HEK293T (cell line): ENCODE measurements around the gene KIAA1217.

Experiments used
- ARNT ChIP-seq: fragments of 450-650 bp; IDR thresholded peaks from 2 replicates; pipeline ENCODE4 v1.6.1; 2017; ENCODE audit warnings: mild to moderate bottlenecking
- BHLHE40 ChIP-seq: fragments of 450-650 bp; IDR thresholded peaks from 2 replicates; pipeline ENCODE4 v1.6.1; 2016; ENCODE audit warnings: mild to moderate bottlenecking, moderate library complexity, borderline replicate concordance
- CTBP1 ChIP-seq: fragments of 450-650 bp; IDR thresholded peaks from 2 replicates; pipeline ENCODE4 v1.6.1; 2016; ENCODE audit warnings: borderline replicate concordance
- ELF4 ChIP-seq: fragments of 450-650 bp; IDR thresholded peaks from 2 replicates; pipeline ENCODE4 v1.6.1; 2017; ENCODE audit warnings: antibody characterized with exemption
- FOXA1 ChIP-seq: fragments of 450-650 bp; IDR thresholded peaks from 2 replicates; pipeline ENCODE4 v1.6.1; 2016; ENCODE audit warnings: mild to moderate bottlenecking
- FOXK2 ChIP-seq: fragments of 450-650 bp; IDR thresholded peaks from 2 replicates; pipeline ENCODE4 v1.6.1; 2016; ENCODE audit warnings: mild to moderate bottlenecking
- L3MBTL2 ChIP-seq: fragments of 450-650 bp; conservative IDR thresholded peaks from 2 replicates; pipeline ENCODE4 v1.6.1; 2016; ENCODE audit warnings: mild to moderate bottlenecking
- LEF1 ChIP-seq: fragments of 450-650 bp; IDR thresholded peaks from 2 replicates; pipeline ENCODE4 v1.6.1; 2017; ENCODE audit warnings: mild to moderate bottlenecking, borderline replicate concordance
- NFRKB ChIP-seq: fragments of 450-650 bp; IDR thresholded peaks from 2 replicates; pipeline ENCODE4 v1.6.1; 2016; ENCODE audit warnings: mild to moderate bottlenecking, moderate library complexity
- SP1 ChIP-seq: fragments of 450-650 bp; IDR thresholded peaks from 2 replicates; pipeline ENCODE4 v1.6.1; 2017
- SUZ12 ChIP-seq: fragments of 450-650 bp; IDR thresholded peaks from 2 replicates; pipeline ENCODE4 v1.6.1; 2016; ENCODE audit warnings: mild to moderate bottlenecking

DNA sequence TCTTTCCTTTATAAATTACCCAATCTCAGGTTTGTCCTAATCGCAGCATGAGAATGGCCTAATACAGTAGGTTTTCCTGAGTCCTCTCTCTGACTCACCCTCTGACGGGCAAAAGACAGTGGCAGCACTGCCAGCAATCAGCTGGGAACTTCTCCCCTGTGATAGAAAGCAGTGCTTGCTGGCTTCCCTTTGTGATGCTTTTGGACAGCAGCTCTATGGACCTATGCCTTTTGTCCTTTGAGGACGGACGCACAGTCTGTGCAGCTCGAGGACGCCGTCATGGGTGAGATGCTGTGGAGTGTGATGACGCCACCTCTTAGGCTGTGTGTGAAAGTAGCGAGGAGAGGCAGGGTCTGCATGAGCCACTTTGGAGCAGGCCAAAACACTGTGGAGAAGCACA, 68.8 kb downstream of the KIAA1217 start:
- no peak for TF ChIP-seq BHLHE40
- no peak for TF ChIP-seq FOXK2
- TF ChIP-seq FOXA1: no peak
- TF ChIP-seq SP1: no peak
- TF ChIP-seq ARNT: no peak
- no peak for TF ChIP-seq ELF4
- no peak for TF ChIP-seq NFRKB
- TF ChIP-seq SUZ12: no peak
- TF ChIP-seq L3MBTL2: no peak
- no peak for TF ChIP-seq CTBP1
- TF ChIP-seq LEF1: no peak
